Measurements from ENCODE around the gene PDLIM3.
"Not testable (repeated sequence)": the region's sequence is repeated elsewhere in the genome, so short reads cannot be mapped to it uniquely, and the experiment has no call there.

Gene PDLIM3, protein sequence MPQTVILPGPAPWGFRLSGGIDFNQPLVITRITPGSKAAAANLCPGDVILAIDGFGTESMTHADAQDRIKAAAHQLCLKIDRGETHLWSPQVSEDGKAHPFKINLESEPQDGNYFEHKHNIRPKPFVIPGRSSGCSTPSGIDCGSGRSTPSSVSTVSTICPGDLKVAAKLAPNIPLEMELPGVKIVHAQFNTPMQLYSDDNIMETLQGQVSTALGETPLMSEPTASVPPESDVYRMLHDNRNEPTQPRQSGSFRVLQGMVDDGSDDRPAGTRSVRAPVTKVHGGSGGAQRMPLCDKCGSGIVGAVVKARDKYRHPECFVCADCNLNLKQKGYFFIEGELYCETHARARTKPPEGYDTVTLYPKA

DNA sequence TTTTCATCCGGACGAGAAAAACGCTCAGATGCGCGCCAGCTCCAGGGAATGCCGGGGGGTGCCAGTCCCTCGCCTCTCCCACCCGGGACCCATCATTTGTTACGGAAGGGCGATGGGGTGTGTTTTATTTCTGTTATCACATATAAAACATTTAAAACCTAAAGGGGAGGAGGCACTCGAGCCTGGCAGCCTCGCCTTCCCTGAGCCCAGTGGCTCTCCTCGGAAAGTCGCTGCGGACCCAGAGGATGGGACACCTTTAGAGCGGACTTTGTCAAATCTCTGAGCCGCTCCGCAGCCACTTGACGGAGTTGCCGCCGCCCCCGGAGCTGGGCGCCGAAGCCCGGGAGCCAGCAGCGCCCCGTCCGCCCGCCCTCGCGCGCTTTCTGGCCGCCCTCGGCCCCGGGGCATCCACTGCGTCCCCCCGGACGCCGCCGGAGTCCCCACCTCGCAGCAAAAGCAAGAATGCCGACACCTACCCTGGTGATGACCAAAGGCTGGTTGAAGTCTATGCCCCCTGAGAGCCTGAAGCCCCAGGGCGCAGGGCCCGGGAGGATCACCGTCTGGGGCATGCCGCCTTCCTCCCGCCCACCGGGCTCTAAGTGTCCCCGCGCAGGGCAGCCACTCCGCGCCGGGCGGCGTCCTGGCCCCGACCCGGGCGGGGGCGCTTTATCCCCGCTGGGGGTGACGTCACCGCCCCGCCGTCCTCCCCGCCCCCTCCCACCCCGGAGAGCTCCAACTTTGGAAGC, at the start of gene PDLIM3:
TSS of gene PDLIM3 (minus strand) at position 642 of the 746 bp plus-strand sequence. CDS start at position 569, 73 bp downstream.
- no peak for DNase-seq (ENCODE audit: low read depth in 2 of 2)

DNA sequence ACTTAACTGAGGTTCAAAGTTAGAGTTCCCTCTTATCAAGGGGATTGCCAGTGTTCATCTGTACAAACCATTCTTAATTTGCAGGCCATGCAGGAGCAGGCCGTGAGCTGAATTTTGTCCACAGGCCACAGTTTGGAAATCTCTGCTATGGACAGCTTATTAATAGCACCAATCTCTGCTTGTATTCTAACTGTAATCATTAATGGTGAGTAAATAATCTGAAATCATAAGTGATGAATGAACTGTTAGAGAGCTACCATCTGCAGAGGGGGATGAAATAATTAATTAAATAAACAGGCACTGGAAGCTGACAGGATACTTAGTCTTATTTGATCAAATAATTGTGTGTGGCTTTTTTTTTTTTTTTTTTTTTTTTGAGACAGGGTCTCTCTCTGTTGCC, 48.5 kb upstream of the PDLIM3 start:
- no peak for DNase-seq (ENCODE audit: low read depth in 2 of 2)

GRCh38 chr4:185582651-185583400, 47.5 kb upstream of the PDLIM3 start:
- DNase-seq (ENCODE audit: low read depth in 2 of 2) = no peak

DNA sequence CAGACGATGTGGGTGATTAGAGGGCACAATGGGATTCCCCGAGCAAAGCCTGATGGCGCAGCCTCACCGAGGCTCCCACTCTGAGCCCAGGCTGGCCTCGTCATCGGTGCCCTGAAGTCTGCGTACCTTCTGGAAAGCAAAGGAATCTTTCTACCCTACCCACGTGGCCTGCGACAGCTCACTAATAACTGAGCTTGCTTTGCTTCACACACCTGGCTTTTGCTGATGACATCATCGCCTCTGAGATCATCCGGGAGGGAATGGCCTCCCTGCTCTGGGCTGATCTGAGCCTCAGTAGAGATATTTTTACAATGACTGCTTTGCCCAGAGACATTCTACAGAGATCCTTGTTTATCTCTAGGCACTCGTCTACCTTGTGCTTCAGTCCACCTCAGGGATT, 45.4 kb upstream of the PDLIM3 start:
- no peak for DNase-seq (ENCODE audit: low read depth in 2 of 2)

DNA sequence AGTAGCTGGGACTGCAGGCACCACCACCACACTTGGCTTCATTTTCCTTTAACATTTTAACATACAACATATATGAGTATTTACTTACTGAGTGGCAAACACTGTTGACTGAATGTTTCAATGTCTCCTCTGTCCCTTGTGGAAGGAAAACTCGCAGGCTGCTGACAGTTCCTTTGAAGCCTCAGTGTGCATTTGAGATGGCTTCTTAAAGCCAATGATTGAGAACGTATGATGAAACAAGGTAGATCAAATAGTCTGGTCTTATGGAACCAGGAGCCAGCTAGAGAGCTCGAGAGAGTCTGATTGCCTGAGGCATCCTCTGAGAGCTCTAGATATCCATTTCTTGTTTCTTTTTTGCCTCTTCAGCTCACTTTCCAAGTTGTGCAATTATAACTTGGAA, 43.0 kb upstream of the PDLIM3 start:
- DNase-seq (ENCODE audit: low read depth in 2 of 2) = no peak

DNA sequence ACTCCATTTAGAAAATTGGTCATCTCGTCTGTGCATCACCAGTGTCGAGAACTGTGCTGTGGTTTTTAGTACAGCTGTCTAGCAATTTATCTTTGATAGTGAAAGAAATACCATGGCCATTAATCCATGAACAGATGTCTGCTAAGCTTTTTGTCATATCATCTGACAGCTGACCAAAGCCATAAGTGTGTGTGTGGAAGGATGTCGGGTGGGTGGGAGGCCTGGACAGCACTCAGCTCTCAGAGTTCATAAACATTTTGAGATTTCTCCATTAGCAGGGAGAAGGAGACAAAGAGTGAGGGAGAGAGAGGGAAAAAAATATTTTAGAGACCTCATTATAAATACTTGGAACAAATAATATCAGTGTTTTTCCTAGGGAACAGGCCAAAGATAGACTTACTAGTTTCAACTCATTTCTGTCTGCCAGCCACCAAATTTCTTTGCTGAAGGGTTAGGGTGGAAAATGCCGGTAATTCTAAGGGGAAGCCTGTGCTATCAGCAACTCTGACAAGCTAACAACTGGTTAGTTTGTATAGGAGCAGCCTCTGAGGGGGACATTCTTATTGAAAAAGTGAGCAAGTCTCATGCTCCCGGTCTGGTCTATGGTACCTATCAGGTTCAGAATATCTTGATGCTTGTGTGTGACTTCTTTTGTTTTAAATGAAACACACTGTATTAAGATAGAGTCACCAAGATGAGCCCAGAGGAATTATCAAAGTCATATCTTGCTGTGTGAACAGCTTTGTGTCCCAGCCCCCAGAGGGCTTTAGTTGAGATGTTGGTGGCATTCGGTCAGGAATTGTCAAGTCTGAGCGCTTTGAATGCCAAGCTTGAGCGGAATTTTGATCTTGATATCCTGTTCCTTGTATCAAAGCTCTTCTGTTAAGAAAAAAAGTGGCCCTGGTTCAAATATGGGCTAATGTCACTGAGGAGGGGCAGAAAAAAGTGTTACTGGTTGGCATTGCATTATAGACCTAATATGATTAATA, 41.9 kb upstream of the PDLIM3 start:
- no peak for DNase-seq (ENCODE audit: low read depth in 2 of 2)

GRCh38 chr4:185576314-185576961, 41.1 kb upstream of the PDLIM3 start:
- no peak for DNase-seq (ENCODE audit: low read depth in 2 of 2)

- no peak for DNase-seq (ENCODE audit: low read depth in 2 of 2)
Observed at GRCh38 chr4:185573651-185574199, 38.4 kb upstream of the PDLIM3 start.

GRCh38 chr4:185570727-185571126, 35.4 kb upstream of the PDLIM3 start:
- DNase-seq (ENCODE audit: low read depth in 2 of 2) = no peak

GRCh38 chr4:185567381-185568376, 32.4 kb upstream of the PDLIM3 start:
- DNase-seq (ENCODE audit: low read depth in 2 of 2) = no peak

DNA sequence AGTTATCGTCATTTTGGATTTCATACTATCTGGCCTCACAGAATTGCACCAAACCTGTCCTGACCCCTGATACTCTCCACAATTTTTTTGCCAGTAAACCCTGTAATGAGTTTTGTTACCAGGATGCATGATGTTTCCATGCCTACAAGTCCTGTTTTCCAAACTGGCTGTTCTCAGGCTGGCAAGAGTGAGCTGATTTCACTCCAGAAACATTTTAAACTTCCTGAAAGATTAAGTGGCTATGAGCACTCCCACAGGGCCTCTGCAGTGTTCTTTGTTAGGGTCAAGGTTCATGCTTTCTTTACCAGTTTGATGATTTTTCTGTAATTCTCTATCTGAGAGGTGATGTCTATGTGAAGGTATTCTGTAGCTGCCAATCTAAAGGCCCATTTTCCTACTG, 31.7 kb upstream of the PDLIM3 start:
- no peak for DNase-seq (ENCODE audit: low read depth in 2 of 2)

GRCh38 chr4:185566425-185566824, 31.1 kb upstream of the PDLIM3 start:
- DNase-seq (ENCODE audit: low read depth in 2 of 2) = no peak

DNA sequence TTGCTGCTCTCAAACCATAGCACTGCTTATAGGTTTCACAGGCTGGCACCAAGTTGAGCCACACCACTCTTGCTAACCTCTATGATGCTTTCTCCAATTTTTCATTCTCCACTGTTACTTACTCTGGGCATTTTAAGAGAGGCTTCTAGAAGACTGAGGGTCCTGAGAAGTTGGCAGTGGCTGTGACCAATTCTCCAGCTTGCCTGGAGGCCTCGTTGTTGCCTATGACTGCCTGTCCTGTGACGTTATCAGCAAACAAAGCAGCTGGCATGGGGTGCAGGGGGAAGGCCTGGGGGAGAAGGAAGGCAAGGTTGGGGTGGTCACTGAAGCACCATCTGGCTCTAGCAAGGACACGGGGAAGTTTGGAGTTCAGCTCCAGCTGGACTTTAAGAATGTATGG, 30.4 kb upstream of the PDLIM3 start:
- DNase-seq (ENCODE audit: low read depth in 2 of 2) = no peak

- no peak for DNase-seq (ENCODE audit: low read depth in 2 of 2)
Observed at GRCh38 chr4:185564349-185564748, 29.0 kb upstream of the PDLIM3 start.

DNA sequence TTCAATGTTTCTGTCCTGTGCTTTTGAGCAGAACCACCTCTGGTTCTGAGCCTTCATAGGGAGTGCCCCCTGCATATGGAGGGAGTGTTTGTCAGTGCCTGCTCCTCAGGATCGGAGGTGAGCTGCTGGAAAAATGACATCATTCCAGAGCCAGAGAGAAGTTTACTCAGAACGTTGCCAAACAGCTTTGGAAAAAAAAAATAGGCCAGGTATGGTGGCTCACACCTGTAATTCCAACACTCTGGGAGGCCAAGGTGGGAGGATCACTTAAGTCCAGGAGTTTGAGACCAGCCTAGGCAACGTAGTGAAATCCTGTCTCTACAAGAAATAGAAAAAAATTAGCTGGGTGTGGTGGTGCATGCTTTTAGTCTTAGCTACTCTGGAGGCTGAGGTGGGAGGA, 27.2 kb upstream of the PDLIM3 start:
- no peak for DNase-seq (ENCODE audit: low read depth in 2 of 2)

GRCh38 chr4:185560316-185560715, 25.0 kb upstream of the PDLIM3 start:
- no peak for DNase-seq (ENCODE audit: low read depth in 2 of 2)

DNA sequence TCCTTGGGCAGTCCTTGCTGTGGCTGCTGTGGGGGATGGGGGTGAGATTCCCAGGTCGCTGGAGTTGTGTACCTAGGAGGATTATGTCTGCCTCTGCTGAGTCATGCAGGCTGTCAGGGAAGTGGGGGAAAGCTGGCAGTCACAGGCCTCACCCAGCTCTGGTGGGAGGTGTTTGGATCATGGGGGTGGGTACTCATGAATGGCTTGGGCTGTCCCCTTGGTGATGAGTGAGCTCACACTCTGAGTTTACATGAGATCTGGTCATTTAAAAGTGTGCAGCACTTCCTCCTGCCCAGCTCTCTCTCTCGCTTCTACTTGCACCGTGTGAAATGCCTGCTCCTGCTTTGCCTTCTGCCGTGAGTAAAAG, 24.6 kb upstream of the PDLIM3 start:
- DNase-seq (ENCODE audit: low read depth in 2 of 2) = no peak

DNA sequence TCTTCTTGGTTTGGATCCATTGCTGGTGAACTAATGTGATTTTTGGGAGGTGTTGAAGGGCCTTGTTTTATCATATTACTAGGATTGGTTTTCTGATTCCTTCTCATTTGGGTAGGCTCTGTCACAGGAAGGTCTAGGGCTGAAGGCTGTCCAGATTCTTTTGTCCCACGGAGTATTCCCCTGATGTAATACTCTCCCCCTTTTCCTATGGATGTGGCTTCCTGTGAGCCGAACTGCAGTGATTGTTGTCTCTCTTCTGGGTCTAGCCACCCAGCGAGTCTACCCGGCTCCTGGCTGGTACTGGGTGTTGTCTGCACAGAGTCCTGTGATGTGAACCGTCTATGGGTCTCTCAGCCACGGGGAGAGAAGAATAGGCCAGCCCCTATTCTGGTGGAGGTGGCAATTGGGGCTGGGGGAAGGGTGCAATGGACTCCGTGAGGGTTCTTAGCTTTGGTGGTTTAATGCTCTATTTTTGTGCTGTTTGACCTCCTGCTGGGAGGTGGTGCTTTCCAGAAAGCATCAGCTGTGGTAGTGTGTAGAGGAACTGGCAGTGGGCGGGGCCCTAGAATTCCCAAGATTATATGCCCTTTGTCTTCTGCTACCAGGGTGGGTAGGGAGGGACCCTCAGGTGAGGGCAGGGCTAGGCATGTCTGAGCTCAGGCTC, 24.1 kb upstream of the PDLIM3 start:
- DNase-seq (ENCODE audit: low read depth in 2 of 2) = not testable (repeated sequence)
